Effector memory CD8-positive, alpha-beta T cell (primary cell): ENCODE data around the gene CLDN5.

Experiments
- ATAC-seq: fragments of 150-1000 bp; cut with Tn5 transposase; replicated peaks from 2 replicates; pipeline ENCODE4 v1.10.0; 2021; ENCODE audit warnings: mild to moderate bottlenecking, moderate library complexity
- DNase-seq, 3 experiments: peaks; one replicate each; pipeline ENCODE4 v3.0.0; 2021
- H3K27ac Mint-ChIP-seq, 2 donors: one replicate each; pipeline ENCODE4 v1.8.0; 2022; ENCODE audit warnings: mild to moderate bottlenecking in 2 of 2, mixed read lengths in 2 of 2, moderate library complexity in 2 of 2
- H3K27me3 Mint-ChIP-seq, 2 donors: one replicate each; pipeline ENCODE4 v1.8.0; 2022; ENCODE audit warnings: mixed read lengths in 2 of 2
- H3K36me3 Mint-ChIP-seq: one replicate; pipeline ENCODE4 v1.8.0; 2022; ENCODE audit warnings: mild to moderate bottlenecking, moderate library complexity, mixed read lengths; ENCODE audit not compliant: insufficient read depth
- H3K4me1 Mint-ChIP-seq, 2 donors: one replicate each; pipeline ENCODE4 v1.8.0; 2022; ENCODE audit warnings: low read depth in 2 of 2, mixed read lengths in 2 of 2
- H3K4me3 Mint-ChIP-seq, 2 donors: one replicate each; pipeline ENCODE4 v1.8.0; 2022; ENCODE audit warnings: mild to moderate bottlenecking in 2 of 2, mixed read lengths in 2 of 2, moderate library complexity in 2 of 2
- H3K9me3 Mint-ChIP-seq, 2 donors: one replicate each; pipeline ENCODE4 v1.8.0; 2022; ENCODE audit warnings: mixed read lengths in 2 of 2

The CLDN5 gene

DNA sequence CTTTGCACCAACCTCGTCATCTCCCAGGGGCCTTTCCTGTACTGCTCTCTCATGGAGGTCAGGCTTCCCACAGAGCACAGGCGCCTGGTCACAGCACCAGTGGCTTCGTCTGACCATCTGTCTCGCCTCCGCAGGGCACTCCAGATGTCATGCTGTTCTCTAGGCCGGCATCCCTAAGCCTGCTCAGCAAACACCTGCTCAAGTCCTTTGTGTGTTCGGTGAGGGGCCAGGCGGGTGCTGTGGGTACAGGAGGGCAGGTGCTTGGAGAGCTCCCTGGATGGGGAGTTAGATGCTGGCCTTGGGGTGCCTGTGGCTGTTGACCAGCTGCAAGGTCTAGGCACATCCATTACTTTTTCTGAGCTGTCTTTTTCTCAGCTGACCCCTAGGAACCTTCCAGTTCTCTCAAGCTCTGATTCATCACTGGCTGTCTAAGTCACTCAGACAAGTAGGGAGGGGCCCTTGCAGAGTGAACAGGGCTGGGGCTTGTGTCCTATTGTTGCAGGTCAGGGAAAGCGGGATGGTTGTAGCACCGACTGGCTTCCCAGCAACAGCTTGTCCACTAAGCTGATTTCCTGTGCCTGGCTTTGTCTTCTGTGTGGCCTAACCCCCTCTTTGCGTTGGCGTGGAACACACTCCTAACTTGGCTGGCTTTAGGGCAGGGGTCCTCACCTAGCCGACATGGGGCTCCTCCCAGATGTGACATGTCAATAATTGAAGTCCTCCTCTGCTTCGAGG is 9.2 kb downstream of the CLDN5 start:
- Mint-ChIP-seq H3K4me3 (no peak overlapping the region), H3K27ac (no peak overlapping the region), H3K4me1 (no peaks in the 10 kb centered on the region), H3K36me3 (no peaks in the 10 kb centered on the region), H3K9me3 (no peaks in the 10 kb centered on the region), H3K27me3 (no peaks in the 10 kb centered on the region)
- DNase-seq: no peak
- no peak for ATAC-seq

DNA sequence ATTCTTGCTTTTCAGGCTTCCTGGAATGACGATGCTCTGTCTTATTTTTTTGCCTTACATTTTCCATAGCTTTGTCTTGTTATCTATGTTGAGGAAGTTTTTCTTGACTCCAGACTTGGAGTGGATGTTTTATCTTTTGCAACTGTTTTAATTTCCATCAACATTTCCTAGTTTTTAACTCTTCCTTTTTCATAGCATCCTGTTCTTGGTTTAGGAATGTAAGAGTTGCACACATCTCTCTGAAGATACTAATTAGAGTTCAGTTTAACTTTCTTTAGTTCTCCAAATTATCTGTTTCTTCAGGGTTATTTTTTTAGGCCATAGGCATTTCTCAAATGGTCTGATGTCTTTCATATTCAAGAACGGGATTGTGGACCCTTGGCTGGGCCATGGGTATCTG is 10.4 kb downstream of the CLDN5 start:
- Mint-ChIP-seq H3K36me3 (no peaks in the 10 kb centered on the region), H3K4me1 (no peaks in the 10 kb centered on the region), H3K9me3 (no peaks in the 10 kb centered on the region), H3K27ac (no peak overlapping the region), H3K27me3 (no peaks in the 10 kb centered on the region), H3K4me3 (no peak overlapping the region)
- no peak for ATAC-seq
- DNase-seq: no peak

DNA sequence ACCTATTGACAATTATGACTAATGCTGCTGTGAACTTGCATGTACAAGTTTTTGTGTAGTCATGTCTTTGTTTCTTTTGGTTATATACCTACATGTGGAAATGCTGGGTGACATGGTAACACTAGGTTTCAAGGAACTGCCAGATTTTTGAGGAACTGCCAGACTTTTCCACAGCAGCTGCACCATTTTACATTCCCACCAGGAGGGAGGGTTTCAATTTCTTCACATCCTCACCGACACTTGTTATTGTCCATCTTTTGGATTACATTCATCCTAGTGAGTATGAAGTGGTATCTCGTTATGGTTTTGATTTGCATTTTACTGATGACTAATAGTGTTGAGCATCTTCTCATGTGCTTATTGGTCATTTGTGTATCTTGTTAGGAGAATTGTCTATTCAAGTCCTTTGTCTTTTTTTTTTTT is 13.3 kb downstream of the CLDN5 start:
- H3K4me3 Mint-ChIP-seq: no peak overlapping the region
- H3K27me3 Mint-ChIP-seq: no peaks in the 10 kb centered on the region
- no peak overlapping the region for H3K27ac Mint-ChIP-seq
- ATAC-seq (no peak), DNase-seq (no peak)
- no peaks in the 10 kb centered on the region for H3K9me3 Mint-ChIP-seq
- no peaks in the 10 kb centered on the region for H3K4me1 Mint-ChIP-seq
- no peaks in the 10 kb centered on the region for H3K36me3 Mint-ChIP-seq

DNA sequence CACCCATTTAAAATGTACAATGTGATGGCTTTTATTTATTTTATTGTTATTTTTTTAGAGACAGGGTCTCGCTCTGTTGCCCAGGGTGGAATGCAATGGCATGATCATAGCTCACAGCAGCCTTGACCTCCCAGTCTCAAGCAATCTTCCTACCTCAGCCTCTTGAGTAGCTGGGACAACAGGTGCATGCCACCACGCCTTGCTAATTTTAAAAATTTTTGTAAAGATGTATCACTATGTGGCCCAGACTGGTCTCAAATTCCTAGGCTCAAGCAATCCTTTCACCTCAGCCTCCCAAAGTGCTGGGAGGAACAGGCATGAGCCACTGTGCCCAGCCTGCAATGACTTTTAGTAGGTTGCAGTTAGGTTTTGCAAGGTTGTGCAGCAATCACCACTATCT is 14.3 kb downstream of the CLDN5 start:
- H3K4me3 Mint-ChIP-seq: no peak overlapping the region
- H3K4me1 Mint-ChIP-seq: peaks cover 6 to 7% of the 10 kb centered on the region in 2 donors
- H3K9me3 Mint-ChIP-seq: no peaks in the 10 kb centered on the region
- ATAC-seq: no peak
- DNase-seq: no peak
- H3K36me3 Mint-ChIP-seq: no peaks in the 10 kb centered on the region
- H3K27me3 Mint-ChIP-seq: no peaks in the 10 kb centered on the region
- H3K27ac Mint-ChIP-seq: no peak overlapping the region

DNA sequence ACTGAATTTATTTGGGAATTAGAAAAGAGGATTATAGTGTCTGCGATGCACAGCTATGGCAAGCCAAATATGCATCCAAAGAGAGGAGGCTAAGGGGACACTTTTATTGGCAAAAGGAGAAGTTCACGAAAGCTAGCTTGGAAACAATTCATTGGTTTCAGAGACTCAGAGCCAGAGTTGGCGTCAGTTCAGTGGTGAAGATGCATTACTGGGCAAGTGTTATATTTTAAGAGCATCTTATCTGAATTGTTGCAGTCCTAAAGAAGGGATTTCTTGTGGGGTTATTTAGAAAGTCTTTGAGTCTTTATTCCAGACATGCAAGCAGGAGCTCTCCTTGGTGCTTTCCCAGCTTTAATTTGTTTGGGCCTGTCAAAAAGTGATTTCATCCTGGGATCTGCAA is 15.0 kb downstream of the CLDN5 start:
- DNase-seq (no peak), ATAC-seq (no peak)
- Mint-ChIP-seq H3K27ac (no peak overlapping the region), H3K4me1 (peaks cover 6 to 7% of the 10 kb centered on the region in 2 donors), H3K36me3 (no peaks in the 10 kb centered on the region), H3K4me3 (no peak overlapping the region), H3K27me3 (no peaks in the 10 kb centered on the region), H3K9me3 (no peaks in the 10 kb centered on the region)

DNA sequence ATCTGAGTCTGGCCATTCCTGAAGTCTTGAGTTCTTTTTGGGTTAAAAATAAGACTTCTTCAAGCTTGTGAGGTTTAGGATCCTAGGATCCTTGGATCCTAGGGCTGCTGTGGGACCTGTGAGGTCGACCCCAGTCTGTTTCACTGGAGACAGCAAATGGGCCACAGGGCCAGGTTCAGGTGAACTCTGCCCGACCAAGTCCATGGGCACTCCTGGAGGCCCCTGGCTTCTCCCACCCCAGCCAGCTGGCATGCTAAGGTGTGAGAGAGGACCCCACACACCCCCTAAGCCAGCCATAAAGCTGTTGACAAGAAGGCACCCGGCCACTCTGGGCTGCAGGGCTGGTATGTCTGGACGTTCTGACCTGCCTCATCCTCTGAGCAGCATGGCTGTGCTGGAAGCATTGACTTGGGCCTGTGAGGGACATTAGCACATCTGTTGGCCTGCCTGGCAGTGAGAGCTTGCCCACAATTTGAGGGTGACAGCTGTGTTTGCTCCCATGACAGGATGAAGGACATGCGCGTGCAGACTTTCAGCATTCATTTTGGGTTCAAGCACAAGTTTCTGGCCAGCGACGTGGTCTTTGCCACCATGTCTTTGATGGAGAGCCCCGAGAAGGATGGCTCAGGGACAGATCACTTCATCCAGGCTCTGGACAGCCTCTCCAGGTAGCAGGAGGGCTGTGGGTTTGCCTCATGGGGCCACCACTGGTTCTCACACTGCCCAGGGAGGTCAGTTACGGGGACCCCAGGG is 16.0 kb downstream of the CLDN5 start:
- Mint-ChIP-seq H3K4me1 (peaks cover 6 to 7% of the 10 kb centered on the region in 2 donors), H3K27ac (no peak overlapping the region), H3K9me3 (no peaks in the 10 kb centered on the region), H3K4me3 (no peak overlapping the region), H3K27me3 (no peaks in the 10 kb centered on the region), H3K36me3 (no peaks in the 10 kb centered on the region)
- no peak for ATAC-seq
- no peak for DNase-seq

DNA sequence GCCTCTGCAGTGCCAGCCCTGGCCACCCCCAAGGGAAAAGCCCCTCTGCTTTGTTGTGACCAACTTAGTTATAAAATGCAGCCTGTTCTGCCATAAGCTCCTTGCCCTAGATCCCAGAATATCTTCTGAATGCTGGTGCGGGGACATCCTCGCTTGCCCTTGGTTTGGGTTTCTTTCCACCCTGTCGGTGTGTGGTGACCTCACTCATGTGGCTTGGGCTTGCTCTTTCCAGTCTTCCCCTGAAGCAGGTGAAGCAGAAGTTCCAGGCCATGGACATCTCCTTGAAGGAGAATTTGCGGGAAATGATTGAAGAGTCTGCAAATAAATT is 16.7 kb downstream of the CLDN5 start:
- Mint-ChIP-seq H3K27me3 (no peaks in the 10 kb centered on the region), H3K36me3 (no peaks in the 10 kb centered on the region), H3K9me3 (no peaks in the 10 kb centered on the region), H3K27ac (no peak overlapping the region), H3K4me3 (no peak overlapping the region), H3K4me1 (peaks cover 6 to 7% of the 10 kb centered on the region in 2 donors)
- DNase-seq: no peak
- ATAC-seq: no peak

DNA sequence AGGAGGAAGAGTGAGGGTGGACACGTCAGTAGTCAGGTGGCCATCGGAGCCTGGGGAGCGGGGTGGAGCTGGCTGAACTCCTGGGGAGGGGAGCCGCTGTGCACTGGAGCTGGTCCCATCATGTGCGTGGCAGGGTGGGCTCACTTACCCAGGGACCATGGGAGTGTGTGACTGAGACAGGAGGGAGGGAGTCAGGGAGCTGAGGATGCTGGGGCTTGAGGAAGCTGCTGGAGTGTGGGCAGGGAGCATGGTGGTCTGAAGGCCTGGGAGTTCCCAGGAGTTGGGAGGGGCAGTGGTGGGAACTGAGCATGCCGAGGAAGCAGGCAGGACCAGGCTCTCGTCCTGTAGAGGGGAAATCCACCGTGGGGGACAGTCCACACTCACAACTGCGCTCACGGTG is 18.0 kb downstream of the CLDN5 start:
- Mint-ChIP-seq H3K36me3 (no peaks in the 10 kb centered on the region), H3K9me3 (no peaks in the 10 kb centered on the region), H3K27me3 (no peaks in the 10 kb centered on the region), H3K4me3 (no peak overlapping the region), H3K27ac (no peak overlapping the region), H3K4me1 (peaks cover 6 to 7% of the 10 kb centered on the region in 2 donors)
- ATAC-seq: no peak
- no peak for DNase-seq

DNA sequence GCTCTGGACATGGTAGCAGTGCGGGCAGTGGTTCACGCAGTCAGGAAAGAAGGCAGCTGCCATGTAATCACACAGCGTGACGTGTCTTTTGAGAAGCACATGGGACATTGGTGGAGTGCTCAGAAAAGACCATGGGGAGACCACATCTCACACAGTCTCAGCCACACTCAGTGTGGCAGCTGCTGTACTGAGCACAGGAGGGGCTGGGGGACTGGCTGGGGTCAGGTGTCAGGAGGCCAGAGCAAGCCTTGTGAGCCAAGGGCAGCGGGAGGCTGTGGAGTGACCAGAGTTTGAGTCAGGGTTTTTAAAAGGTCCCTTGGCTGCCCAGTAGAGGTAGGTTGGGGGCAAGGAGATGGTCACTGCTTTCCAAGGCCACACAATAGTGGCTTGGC is 18.5 kb downstream of the CLDN5 start:
- ATAC-seq (no peak), DNase-seq (no peak)
- Mint-ChIP-seq H3K9me3 (no peaks in the 10 kb centered on the region), H3K4me3 (no peak overlapping the region), H3K27me3 (no peaks in the 10 kb centered on the region), H3K4me1 (peaks cover 6 to 7% of the 10 kb centered on the region in 2 donors), H3K27ac (peak overlapping the region in 1 of 2 donors; percentile 78), H3K36me3 (no peaks in the 10 kb centered on the region)

DNA sequence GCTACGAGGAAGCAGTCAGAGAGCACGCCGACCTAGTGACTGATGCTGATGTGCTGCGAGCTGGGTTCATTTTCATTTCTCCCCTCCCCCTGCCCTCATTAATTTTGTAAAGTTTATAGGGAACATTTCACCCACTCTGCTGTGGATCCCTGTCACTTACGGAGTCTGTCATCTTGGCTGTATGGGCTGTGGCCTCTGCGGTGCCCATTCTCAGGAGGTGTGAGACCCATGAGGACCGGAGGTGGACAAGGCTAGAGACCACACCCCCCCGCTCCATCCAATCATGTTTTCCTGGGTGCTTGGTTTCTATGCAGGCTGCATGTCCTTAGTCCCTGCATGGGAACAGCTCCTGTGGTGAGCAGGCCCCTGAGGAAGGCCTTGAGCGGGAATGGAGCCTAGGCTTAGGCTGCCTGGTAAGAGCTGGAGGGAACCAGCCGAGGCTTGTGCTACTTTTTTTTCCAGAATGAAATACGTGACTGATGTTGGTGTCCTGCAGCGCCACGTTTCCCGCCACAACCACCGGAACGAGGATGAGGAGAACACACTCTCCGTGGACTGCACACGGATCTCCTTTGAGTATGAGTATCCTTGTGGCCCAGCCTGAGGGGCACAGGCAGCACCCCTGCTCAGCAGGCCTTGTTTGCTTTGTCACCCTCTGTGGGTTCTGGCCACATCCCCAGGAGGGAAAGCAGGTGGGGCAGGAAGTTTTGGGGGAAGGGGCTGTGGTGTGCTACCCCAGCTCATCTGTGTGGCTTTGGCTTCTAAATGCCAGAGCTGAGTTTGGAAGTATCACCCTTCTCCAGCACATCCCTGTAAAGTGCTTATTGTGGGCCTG is 19.1 kb downstream of the CLDN5 start:
- H3K36me3 Mint-ChIP-seq: no peaks in the 10 kb centered on the region

DNA sequence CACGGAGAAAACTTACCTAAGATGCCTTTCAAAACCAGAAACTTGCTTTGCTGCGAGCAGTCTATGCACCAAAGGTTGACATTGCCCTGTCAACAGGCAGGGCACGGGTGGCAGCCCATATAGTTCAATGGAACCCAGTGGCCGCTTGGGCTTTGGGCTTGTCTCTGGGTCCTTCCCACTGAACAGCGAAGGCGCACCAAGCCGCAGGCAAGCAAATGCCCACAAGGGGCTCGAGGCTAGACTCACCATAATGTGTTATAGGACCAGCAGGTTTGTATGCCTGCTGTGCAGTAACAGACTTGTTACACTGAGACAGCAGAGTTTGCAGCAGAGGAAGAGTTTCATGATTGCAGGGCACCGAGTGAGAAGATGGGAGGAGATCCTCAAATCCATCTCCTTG is 20.3 kb downstream of the CLDN5 start:
- H3K27ac Mint-ChIP-seq: no peak overlapping the region
- DNase-seq (no peak), ATAC-seq (no peak)
- peaks cover 6 to 7% of the 10 kb centered on the region in 2 donors for H3K4me1 Mint-ChIP-seq
- H3K4me3 Mint-ChIP-seq: no peak overlapping the region
- H3K9me3 Mint-ChIP-seq: no peaks in the 10 kb centered on the region
- no peaks in the 10 kb centered on the region for H3K27me3 Mint-ChIP-seq
- H3K36me3 Mint-ChIP-seq: no peaks in the 10 kb centered on the region

More for the DNA sequence above, 19.1 kb downstream of the CLDN5 start:
- Mint-ChIP-seq H3K9me3 (no peaks in the 10 kb centered on the region), H3K4me3 (no peak overlapping the region), H3K27ac (peak overlapping the region in 1 of 2 donors; percentile 78), H3K4me1 (peaks cover 6 to 7% of the 10 kb centered on the region in 2 donors), H3K27me3 (no peaks in the 10 kb centered on the region)
- ATAC-seq (no peak), DNase-seq (no peak)

DNA sequence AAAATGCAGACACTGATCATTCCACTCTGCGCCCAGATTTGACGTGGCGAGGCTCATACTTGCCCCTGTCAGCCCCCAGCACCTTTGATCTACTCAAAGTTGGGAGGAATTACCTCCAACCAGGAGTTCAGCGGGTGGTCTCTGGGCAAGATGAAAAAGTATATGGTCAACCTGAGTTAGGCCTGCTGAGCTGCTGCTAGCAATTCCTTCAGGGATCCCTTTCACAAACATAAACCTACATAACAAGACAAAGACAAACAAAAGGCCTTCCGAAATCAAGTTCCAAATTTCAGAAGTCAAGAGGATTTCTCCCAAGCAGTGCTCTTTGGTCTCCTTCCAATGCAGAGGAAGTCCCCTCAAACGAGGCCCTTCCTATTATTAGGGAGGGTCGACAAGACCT is 20.8 kb downstream of the CLDN5 start:
- H3K4me3 Mint-ChIP-seq: no peak overlapping the region

DNA sequence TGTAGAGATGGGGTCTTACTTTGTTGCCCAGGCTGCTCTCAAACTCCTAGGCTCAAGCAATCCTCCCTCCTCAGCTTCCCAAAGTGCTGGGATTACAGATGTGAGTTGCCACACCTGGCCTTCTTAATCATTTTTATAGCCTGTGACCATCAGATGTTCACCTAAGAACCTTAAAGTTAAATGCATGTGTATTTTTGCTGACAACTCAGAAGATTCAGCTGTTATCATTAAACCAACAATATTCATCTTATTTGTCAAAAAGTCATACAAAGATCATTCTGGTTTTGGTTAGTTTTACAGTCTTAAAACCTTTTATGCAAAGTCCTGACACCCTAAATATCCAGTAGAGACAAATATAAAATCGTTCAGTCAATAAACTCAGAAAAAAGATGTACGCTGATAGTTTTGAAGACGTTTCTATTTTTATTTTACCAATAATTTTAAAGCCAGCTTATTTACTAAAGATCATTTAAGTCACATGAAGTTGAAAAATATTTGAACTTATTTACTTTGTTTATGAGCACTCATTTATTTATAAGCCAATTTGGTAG is 22.2 kb downstream of the CLDN5 start:
- Mint-ChIP-seq H3K4me1 (peaks cover 6 to 7% of the 10 kb centered on the region in 2 donors), H3K36me3 (no peaks in the 10 kb centered on the region), H3K27me3 (no peaks in the 10 kb centered on the region)

More for the DNA sequence above, 20.8 kb downstream of the CLDN5 start:
- H3K9me3 Mint-ChIP-seq: no peaks in the 10 kb centered on the region
- no peaks in the 10 kb centered on the region for H3K27me3 Mint-ChIP-seq
- peaks cover 6 to 7% of the 10 kb centered on the region in 2 donors for H3K4me1 Mint-ChIP-seq
- ATAC-seq: no peak
- H3K36me3 Mint-ChIP-seq: no peaks in the 10 kb centered on the region
- DNase-seq: no peak
- H3K27ac Mint-ChIP-seq: no peak overlapping the region

More for the DNA sequence above, 22.2 kb downstream of the CLDN5 start:
- Mint-ChIP-seq H3K9me3 (no peaks in the 10 kb centered on the region), H3K27ac (peak overlapping the region in 1 of 2 donors; percentile 46), H3K4me3 (no peak overlapping the region)
- ATAC-seq: no peak
- DNase-seq: no peak
